ENCODE measurements around the gene MYO3B.

The MYO3B gene

GRCh38 chr2:170161516-170162270, 16.3 kb upstream of the MYO3B start:
- DNase-seq (ENCODE audit: low read depth) = no peak

- DNase-seq (ENCODE audit: low read depth) = no peak
Measured at GRCh38 chr2:170162271-170162632, 15.7 kb upstream of the MYO3B start.

- DNase-seq (ENCODE audit: low read depth) = no peak
Measured at GRCh38 chr2:170163411-170164065, 14.4 kb upstream of the MYO3B start.

GRCh38 chr2:170165129-170165528, 12.8 kb upstream of the MYO3B start:
- DNase-seq (ENCODE audit: low read depth) = no peak

GRCh38 chr2:170166735-170167134, 11.2 kb upstream of the MYO3B start:
- no peak for DNase-seq (ENCODE audit: low read depth)

- DNase-seq (ENCODE audit: low read depth) = no peak
Measured at GRCh38 chr2:170170281-170171040, 7.5 kb upstream of the MYO3B start.

- DNase-seq (ENCODE audit: low read depth) = no peak
Measured at GRCh38 chr2:170176212-170176611, 1.7 kb upstream of the MYO3B start.

GRCh38 chr2:170180031-170180566, 2.2 kb downstream of the MYO3B start:
- DNase-seq (ENCODE audit: low read depth) = no peak

- DNase-seq (ENCODE audit: low read depth) = no peak
Measured at GRCh38 chr2:170181602-170182001, 3.7 kb downstream of the MYO3B start.

GRCh38 chr2:170185319-170185718, 7.4 kb downstream of the MYO3B start:
- DNase-seq (ENCODE audit: low read depth) = no peak

GRCh38 chr2:170189757-170190156, 11.8 kb downstream of the MYO3B start:
- no peak for DNase-seq (ENCODE audit: low read depth)

GRCh38 chr2:170190172-170190571, 12.2 kb downstream of the MYO3B start:
- no peak for DNase-seq (ENCODE audit: low read depth)

- no peak for DNase-seq (ENCODE audit: low read depth)
Measured at GRCh38 chr2:170191166-170191866, 13.4 kb downstream of the MYO3B start.

- DNase-seq (ENCODE audit: low read depth) = no peak
Measured at GRCh38 chr2:170196963-170197362, 19.0 kb downstream of the MYO3B start.

- no peak for DNase-seq (ENCODE audit: low read depth)
Measured at GRCh38 chr2:170201275-170201674, 23.3 kb downstream of the MYO3B start.

- DNase-seq (ENCODE audit: low read depth) = no peak
Measured at GRCh38 chr2:170201734-170202393, 23.9 kb downstream of the MYO3B start.

- no peak for DNase-seq (ENCODE audit: low read depth)
Measured at GRCh38 chr2:170202437-170202836, 24.5 kb downstream of the MYO3B start.

GRCh38 chr2:170204298-170204951, 26.5 kb downstream of the MYO3B start:
- DNase-seq (ENCODE audit: low read depth) = no peak

GRCh38 chr2:170206246-170206645, 28.3 kb downstream of the MYO3B start:
- no peak for DNase-seq (ENCODE audit: low read depth)

- DNase-seq (ENCODE audit: low read depth) = no peak
Measured at GRCh38 chr2:170206805-170207407, 29.0 kb downstream of the MYO3B start.

GRCh38 chr2:170207901-170208300, 30.0 kb downstream of the MYO3B start:
- no peak for DNase-seq (ENCODE audit: low read depth)
